Astrocyte of the cerebellum (primary cell): Measurements from ENCODE around the gene GOLGA8F.
"Not testable (repeated sequence)": the region's sequence is repeated elsewhere in the genome, so short reads cannot be mapped to it uniquely, and the experiment has no call there.

Experiments used
- DNase-seq: peaks from one replicate; pipeline ENCODE4 v3.0.0-alpha.2; 2011; ENCODE audit warnings: low read depth
- H3K4me3 ChIP-seq: 2 replicates; pipeline ENCODE4 v1.5.1; 2011; ENCODE audit warnings: mild to moderate bottlenecking, low read depth, low read length, moderate library complexity
- in situ Hi-C: cut with HindIII; loops from 2 replicates; pipeline ENCODE4 v1.10.0; 2017; ENCODE audit warnings: low sequenced_read_pairs

GOLGA8F gene, protein sequence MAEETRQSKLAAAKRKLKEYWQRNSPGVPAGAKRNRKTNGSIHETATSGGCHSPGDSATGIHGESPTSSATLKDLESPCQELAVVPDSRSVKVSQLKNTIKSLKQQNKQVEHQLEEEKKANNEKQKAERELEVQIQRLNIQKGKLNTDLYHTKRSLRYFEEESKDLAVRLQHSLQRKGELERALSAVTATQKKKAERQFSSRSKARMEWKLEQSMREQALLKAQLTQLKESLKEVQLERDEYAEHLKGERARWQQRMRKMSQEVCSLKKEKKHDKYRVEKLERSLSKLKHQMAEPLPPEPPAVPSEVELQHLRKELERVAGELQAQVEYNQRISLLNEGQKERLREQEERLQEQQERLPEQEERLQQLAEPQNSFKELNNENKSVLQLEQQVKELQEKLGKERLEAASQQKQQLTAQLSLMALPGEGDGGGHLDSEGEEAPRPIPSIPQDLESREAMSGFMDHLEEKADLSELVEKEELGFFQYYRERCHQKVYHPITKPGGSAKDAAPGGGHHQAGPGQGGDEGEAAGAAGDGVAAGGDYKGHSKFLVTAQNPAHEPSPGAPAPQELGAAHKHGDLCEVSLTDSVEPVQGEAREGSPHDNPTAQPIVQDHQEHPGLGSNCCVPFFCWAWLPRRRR

GRCh38 chr15:28378364-28378763, at the start of gene GOLGA8F:
TSS of gene GOLGA8F (plus strand) at chr15:28378664. CDS start at chr15:28378762, 98 bp downstream.
- in situ Hi-C loops, DNase-seq, H3K4me3 ChIP-seq: not testable (repeated sequence)

GRCh38 chr15:28357984-28358383, 20.5 kb upstream of the GOLGA8F start, which contains the start of gene GOLGA6L24:
TSS of gene GOLGA6L24 (minus strand) at chr15:28358084. CDS start at chr15:28358023, 61 bp downstream.
- DNase-seq, in situ Hi-C loops, H3K4me3 ChIP-seq: not testable (repeated sequence)

DNA sequence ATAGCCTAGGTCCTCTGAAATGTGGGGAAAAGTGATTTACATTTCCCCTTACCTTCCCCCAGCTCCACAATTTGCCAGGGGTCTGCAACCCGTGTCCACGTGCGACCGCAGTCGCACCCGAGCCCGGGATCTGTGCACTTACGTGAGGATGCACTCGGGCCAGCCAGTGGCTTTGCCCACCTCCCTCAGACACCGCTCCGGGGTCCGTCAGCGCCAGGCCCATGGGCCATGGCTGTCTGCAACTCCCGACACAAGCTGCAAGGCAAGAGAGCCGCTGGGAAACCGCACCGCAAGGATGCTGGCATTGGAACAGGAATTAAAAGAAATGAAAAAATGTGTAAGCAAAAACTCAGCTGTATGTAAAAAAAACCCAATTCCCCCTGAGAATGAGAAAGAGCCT, 13.0 kb upstream of the GOLGA8F start:
- DNase-seq, in situ Hi-C loops, H3K4me3 ChIP-seq: not testable (repeated sequence)

DNA sequence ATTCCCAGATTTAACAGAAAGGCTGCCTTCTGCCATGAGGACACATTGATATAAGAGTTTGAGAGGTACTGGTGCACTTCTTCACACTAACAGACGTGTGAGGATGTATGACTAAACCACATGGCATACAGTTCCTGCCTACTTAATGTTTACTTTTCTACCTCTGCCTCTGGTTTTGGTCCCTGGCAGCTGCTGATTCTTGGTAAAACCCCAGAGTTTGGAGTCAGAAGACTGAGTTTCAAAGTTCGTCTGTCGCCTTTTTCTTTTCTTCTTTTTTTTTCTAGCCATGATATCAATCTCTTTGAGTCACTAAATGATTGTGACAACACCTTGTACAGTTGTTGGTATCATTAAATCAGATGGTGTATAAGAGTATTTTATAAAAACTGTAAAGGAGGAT, 1.6 kb downstream of the GOLGA8F start:
- DNase-seq, in situ Hi-C loops, H3K4me3 ChIP-seq: not testable (repeated sequence)

GRCh38 chr15:28396022-28396421, 17.6 kb downstream of the GOLGA8F start:
- DNase-seq, in situ Hi-C loops, H3K4me3 ChIP-seq: not testable (repeated sequence)

DNA sequence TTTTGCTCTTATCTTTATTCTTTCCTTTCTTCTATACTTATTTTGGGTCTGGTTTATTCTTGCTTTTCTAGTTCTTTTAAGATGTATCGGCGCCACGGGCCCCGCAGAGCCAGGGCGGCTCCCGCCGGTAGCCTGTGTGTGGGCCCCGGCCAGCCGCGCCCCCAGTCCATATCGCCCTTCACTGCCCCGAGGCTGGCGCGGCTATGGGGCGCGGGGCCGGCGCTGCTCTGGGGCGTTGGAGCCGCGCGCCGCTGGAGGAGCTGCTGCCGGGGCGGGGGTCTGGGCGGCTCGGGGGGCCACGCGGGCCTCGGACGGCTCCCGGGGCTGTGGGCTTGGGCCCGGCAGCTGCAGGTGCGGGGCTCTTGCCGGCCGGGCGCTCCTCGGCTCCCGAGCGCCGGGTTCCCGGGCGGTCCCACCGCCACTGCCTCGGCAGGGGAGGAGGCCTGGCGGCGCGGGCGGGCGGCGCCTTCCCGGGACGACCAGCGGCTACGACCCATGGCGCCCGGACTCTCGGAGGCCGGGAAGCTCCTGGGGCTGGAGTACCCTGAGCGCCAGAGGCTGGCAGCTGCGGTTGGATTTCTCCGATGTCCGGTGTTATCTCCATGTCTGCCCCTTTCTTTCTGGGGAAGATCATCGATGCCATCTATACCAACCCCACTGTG, 24.4 kb downstream of the GOLGA8F start:
- in situ Hi-C loops, H3K4me3 ChIP-seq, DNase-seq: not testable (repeated sequence)

DNA sequence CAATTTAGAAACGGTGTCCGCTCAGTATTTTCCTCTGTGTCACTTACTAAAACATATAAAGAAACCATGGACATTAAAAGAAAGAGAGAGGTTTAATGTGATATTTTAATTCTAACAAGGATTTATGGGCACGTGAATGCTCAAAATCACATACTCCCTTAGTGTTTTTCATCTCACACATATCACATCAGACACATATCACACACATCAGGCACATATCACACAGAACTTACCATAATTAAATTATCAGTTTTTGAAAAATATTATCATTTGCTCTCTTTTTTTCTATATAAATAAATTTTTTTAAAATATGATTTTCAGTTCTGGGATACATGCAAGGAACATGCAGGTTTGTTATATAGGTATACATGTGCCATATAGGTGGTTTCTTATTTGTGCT, 42.0 kb downstream of the GOLGA8F start:
- in situ Hi-C loops, H3K4me3 ChIP-seq, DNase-seq: not testable (repeated sequence)

DNA sequence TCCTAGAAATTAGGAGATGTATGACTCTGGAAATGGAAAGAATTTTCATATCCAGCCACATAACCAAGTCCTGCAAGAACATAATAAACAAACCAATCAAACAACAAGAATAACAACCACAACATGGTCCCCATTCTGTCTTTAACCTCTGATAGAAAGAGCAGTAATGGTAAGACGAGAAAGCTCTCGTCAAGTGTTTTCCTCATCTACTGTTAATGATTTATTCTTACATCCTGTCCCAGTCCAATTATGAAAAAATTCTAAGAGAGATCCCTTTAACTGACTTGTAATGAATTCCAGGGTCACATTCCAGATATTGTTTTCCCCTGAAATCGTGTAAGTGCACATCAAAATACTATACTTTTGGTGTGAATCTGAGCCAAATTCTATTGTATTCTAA, 57.1 kb downstream of the GOLGA8F start:
- DNase-seq, H3K4me3 ChIP-seq, in situ Hi-C loops: not testable (repeated sequence)
